IPS-NIHi7 (cell line): ENCODE measurements around the gene MX1.

Experiments
- DNase-seq: peaks from one replicate; pipeline ENCODE4 v3.0.0; 2012; ENCODE audit warnings: mixed read lengths; ENCODE audit errors: extremely low spot score

MX1 gene

GRCh38 chr21:41425954-41426675, at the start of gene MX1:
MX1 (plus strand) TSS chr21:41426239; CDS start chr21:41432071, 5,832 bp downstream.
- DNase-seq = peak; percentile 42

- no peak for DNase-seq
Observed at GRCh38 chr21:41377715-41378114, 48.3 kb upstream of the MX1 start.

GRCh38 chr21:41378849-41379248, 47.2 kb upstream of the MX1 start:
- no peak for DNase-seq

GRCh38 chr21:41379901-41380300, 46.1 kb upstream of the MX1 start:
- DNase-seq = no peak

GRCh38 chr21:41381731-41382130, 44.3 kb upstream of the MX1 start:
- DNase-seq = no peak

GRCh38 chr21:41387042-41387819, 38.8 kb upstream of the MX1 start:
- DNase-seq = no peak

- no peak for DNase-seq
Observed at GRCh38 chr21:41387824-41388223, 38.2 kb upstream of the MX1 start.

GRCh38 chr21:41388259-41388658, 37.8 kb upstream of the MX1 start:
- no peak for DNase-seq

- no peak for DNase-seq
Observed at GRCh38 chr21:41390043-41390639, 35.9 kb upstream of the MX1 start.

- DNase-seq = no peak
Observed at GRCh38 chr21:41393876-41394465, 32.1 kb upstream of the MX1 start.

- no peak for DNase-seq
Observed at GRCh38 chr21:41396558-41397075, 29.4 kb upstream of the MX1 start.

- no peak for DNase-seq
Observed at GRCh38 chr21:41397471-41397891, 28.6 kb upstream of the MX1 start.

GRCh38 chr21:41398251-41398650, 27.8 kb upstream of the MX1 start:
- DNase-seq = no peak

GRCh38 chr21:41398831-41399230, 27.2 kb upstream of the MX1 start:
- no peak for DNase-seq

GRCh38 chr21:41399246-41399800, 26.7 kb upstream of the MX1 start:
- no peak for DNase-seq

- no peak for DNase-seq
Observed at GRCh38 chr21:41402231-41402630, 23.8 kb upstream of the MX1 start.

GRCh38 chr21:41402796-41403195, 23.2 kb upstream of the MX1 start:
- no peak for DNase-seq

GRCh38 chr21:41403331-41403730, 22.7 kb upstream of the MX1 start:
- DNase-seq = no peak

- DNase-seq = no peak
Observed at GRCh38 chr21:41403966-41404365, 22.1 kb upstream of the MX1 start.

GRCh38 chr21:41405321-41405720, 20.7 kb upstream of the MX1 start:
- no peak for DNase-seq

- DNase-seq = no peak
Observed at GRCh38 chr21:41406340-41406739, 19.7 kb upstream of the MX1 start.
